NCI-H1048 (cell line): ENCODE results near the gene PROX2.

Source experiments
- DNase-seq: peaks from one replicate; lab custom pipeline; 2025; lab: John Stamatoyannopoulos, UW

The PROX2 gene

GRCh38 chr14:74875204-74875603 lies 741 bp downstream of the PROX2 start:
- DNase-seq, result no peak

DNA sequence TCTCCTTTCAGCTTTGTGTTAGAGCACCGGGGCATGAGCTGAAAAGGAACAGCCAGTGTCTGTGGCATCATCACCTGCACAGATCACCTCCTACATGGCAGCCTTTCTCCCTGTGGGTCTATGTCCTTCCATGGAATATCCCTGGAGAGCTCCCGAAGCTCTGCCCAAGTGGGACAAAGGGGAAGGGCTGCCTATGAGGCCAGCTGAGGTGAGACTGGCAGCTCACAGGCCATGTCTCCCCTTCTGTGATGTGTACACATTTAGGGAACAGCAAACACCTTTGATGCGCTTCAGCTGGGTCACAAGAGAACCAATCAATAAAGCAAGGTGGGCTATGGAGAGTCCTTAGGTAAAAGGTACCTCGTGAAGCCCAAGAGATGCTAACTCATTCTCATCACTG lies 4.1 kb downstream of the PROX2 start:
- DNase-seq, result no peak

DNA sequence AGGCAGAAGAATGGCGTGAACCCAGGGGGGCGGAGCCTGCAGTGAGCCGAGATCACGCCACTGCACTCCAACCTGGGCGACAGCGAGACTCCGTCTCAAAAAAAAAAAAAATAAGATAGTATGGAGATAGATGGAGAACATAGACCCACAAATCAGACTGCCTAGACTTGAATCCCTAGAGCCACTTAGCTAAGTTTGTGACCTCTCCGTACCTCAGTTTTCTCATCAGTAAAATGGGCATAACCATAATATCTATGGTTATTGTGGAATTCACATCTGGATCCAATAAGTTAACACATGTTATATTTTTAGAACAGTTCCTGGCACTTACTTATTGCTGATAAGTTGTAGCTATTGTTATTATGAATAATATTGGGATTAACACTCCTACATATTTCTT lies 7.2 kb downstream of the PROX2 start:
- no peak for DNase-seq

DNA sequence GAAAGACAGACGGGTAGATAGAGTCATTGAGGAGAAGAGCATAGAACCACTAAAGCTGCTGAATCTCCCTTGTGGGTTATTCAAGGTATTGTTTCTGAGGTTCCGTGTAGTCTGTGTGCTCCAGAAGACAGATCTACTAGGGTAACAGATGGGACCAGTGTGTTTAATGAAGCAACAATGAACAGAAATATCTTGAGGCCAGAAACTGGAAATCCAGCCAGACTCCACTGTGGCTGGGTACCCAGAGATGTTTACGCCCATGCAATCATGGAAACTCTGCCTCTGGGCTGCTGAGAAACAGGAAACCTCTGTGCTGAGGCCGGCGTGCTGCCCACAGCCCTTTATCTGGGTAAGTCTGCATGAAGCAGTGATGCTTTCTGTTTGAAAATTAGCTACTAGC lies 8.3 kb downstream of the PROX2 start:
- DNase-seq, result no peak

DNA sequence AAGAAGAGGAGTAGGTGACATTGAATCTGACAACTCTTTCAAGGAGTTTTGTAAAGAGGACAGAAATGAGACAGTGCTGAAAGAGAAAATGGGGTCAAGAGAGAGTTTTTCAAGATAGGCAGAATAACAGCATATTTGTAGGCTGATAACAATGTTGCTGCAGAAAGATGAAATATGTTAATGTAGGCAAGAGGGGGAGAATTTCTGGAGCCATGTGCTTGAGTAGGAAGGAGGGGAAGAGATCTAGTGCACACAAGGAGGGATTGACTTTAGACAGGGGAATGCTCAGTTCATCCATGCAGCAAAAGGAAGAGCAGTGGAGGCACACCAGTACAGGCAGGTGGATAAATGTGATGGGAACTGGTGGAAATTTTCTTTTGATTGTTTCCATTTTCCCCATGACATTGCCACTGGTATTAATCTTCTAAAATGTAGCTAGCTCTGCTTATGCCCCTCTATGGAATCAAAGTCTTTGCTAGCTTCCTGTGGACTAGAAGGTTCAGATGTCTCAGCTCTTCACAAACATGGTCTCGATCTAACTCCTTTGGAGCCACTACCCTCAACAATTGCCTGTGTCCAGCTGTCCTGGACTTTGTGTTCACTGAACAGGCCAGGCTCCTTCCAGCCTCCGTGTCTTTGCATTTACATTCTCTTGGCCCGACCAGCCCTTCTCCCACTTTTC lies 9.1 kb downstream of the PROX2 start:
- DNase-seq, result no peak

DNA sequence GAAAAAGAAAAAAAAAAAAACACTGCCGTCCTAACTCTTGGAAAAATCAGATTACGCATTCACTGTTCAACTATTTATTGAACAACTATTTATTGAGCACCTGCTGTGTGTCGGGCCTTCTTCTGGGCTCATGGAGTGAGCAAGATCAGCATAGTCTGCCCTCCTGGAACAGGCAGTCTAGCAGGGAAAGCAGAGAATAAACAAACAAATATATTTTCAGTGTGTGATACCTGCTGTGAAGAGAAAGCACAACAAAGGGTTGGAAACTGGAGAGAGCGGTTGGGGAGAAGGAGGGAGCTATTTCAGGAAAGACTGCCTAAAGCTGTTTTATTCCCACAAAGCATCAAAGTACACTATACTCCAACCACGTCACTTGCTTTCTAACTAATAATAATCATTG lies 10.8 kb downstream of the PROX2 start:
- DNase-seq, result no peak

DNA sequence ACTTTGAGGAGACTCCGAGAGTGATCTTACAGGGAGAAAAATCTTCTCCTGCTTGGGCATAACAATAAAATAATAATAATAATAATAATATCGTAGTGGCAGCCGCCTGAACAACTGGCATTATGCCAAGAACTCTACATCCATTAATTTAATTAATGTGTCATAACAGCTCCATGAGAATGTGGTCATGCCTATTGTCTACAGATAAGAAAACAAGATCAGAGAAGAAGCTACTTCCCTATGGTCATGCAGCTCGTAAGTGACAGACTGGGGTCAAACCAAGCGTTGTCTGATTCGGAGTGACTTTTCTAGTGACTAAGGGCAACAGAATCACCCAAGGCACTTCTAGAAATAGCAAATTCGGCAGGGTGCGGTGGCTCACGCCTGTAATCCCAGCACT lies 11.7 kb downstream of the PROX2 start:
- DNase-seq, result no peak

DNA sequence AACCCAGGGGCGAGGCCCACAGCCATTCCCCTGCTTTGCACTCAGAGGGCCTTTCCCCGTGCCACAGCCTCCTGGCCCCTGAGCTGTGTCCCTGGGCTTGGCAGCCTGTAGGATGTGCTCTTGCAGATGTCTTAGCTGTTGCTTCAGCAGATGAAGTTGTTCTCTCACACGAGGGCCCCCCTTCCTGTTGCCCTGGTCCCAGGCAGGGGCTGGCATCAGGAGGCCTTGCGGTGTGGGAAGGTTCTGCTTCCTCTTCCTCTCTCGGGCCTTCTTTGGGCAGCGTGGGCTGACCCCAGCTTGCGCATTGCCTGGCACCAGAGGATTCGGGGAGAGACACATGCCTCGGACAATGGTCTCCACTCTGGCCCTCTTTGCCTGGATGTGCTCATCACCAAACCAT lies 12.7 kb downstream of the PROX2 start:
- DNase-seq, result no peak

- DNase-seq, result no peak
Observed at GRCh38 chr14:74861734-74862090, 14.2 kb downstream of the PROX2 start.

DNA sequence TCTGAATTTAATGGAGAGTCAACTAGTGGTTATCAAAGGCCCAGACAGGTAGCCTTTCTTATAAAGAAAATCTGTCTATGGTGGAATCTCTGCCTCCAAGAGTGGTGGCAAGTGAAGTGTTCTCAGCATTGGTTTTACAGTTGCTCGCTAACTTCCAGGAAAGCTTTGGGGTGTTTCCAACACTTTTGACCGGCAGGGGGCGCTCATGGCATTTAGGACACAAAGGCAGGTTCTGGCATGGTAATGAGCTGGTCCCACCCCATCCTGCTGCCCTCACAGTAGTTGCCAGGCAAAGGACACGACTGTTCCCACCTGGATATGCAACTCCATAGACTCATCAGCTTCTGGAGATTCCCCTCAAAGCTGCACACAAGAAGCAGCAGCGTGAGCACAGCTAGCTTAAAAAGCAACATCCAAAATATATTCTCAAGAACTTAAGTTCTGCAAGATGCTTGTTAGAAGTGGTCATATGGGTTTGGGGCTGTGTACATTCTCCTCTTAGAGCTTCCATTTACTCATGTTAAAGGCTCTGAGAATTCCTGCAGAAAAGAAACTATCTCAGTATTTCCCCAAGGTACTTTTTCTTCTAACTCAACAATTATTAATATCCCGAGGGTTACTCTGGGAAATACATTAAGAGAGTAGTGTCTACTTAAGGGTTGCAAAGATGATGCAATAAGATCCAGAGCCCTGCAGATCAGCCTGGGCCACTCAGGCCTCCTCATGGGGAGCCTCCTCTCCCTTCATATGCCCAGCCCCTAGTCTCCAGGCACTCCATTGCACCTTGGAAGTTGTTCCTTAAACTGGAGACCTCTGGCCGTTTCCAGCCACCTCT lies 14.8 kb downstream of the PROX2 start:
- peak; percentile 68 for DNase-seq

DNA sequence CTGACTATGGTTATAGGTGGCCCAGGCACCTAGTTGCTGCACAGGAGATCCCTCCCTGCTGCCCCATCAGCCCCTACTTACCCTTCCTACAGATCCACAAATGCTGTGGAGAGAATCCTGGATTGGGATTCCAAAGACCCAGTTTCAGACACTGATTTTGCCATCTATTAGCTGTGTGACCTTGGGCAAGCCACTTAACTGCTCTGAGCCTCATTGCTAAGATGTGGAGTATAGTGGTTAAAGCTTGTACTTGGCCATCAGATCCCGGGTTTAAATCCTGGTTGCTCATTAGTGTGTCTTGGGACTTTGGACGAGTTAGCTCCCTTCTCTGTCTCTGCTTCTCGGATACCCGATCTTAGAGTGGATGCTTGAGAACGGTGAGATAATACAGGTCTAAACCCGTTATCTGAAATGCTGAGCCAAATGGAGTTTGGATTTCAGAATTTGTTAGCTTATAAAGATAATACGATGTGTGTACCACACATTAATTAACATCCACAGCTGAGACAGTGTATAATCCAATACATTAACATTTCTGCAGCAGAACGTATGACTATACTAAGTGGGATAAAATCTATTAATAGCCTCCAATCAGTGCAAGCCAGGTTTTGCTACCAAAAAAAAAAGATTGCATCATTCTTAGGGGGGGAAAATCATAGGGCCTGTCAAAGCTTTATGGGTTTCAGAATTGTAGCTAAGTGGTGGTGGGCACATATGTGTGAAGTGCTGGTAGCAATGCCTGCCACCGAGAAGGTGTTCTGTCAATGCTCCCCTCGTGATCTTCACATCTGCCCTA lies 16.0 kb downstream of the PROX2 start:
- DNase-seq, result no peak

GRCh38 chr14:74858022-74858421 lies 17.9 kb downstream of the PROX2 start:
- DNase-seq, result no peak

DNA sequence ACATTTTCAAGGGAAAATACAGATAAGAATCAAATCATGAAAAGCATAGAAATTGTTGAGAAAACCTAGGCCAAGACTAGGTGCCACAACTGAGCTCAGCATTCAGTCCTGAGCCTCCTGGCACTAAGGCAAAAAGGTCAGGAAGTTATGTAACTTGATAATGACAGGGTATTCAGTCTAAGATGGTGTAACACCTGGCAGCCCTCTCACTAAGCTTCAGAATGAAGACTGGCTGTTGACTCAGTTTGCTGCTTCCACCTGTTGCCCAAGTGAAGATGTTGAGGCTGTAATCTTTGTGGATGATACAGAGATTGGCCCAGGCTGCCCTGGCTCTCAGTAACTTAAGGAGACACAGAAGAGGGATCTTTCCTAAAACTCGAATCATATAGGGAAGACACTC lies 19.6 kb downstream of the PROX2 start:
- DNase-seq, result no peak

- no peak for DNase-seq
Observed at GRCh38 chr14:74855945-74856344, 20.0 kb downstream of the PROX2 start.

- DNase-seq, result no peak
Observed at GRCh38 chr14:74855021-74855420, 20.9 kb downstream of the PROX2 start.

DNA sequence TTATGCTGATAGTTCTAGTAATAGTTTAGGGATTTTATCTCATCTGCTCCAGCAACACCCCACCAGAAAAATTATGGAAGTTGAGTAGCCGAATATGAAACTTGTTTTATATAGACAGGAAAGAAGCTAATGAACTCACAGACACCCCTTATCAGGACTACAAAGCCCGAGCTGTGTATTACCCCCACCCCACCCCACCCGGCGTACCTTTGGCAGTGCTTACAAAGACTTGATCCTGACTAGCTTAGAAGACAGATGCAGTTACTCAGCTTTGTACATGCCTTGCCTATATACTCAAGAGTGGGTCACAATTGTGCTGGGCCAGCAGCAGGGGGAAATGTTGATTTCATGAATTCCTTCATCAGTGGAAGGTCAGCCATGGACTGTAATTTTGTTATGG lies 22.4 kb downstream of the PROX2 start:
- DNase-seq, result no peak

DNA sequence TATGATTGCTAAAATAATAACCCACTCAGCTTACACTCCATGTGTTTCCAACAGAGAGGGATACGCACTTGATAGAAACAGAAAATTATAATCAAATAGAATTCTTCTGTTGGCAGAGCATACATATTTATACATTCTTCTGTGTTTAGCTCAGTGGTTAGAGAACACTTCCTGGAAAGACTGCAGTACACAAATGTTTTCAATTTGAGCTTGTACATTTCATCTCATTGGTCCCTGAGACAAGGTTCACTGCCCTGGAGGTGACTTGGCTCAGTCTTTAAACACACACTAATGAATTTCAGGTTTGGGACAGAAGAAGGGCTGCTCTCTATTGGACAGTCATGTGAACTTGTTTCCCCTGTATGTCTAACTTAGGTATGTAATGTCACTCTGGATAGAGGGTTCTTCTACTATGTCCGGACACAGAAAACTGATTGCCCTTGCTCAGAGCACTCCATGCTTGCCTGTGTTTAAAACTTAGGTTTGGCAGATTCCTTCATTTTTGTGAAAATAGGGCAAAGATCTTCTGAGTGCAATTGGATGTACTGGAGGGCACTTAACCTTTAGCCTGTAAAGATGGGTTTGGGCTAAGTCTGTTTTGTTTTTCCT lies 22.9 kb downstream of the PROX2 start:
- no peak for DNase-seq

GRCh38 chr14:74848768-74849167 lies 27.2 kb downstream of the PROX2 start:
- no peak for DNase-seq

DNA sequence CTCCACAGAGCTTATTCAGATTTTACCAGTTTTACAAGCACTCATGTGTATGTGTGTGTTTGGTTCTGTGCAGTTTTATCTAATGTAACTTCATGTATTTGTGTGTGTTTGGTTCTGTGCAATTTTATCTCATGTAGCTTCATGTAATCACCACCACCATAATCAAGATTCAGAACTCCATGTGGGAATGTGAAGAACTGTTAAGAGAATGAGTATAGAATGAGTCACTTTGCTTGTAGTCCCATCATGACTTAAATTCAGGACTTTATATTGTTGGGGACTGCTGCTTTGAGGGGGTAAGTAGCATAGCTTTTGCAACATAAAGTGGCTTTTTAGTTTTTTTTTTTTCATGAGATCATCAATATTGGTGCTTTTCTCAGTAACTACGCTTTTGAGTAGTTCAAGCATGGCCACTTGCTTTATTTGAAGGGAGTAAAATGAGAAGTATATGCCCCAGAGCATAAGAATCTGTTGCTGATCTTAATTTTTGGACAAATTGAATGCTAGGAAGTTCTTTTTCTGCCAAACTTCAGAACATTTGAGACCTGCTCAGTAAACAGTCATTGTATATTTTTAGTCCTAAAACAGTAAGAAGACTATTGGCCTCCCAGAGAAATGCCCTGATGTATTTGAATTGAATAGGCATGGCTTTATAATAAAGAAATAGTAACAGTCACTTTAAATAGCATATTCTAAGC lies 28.8 kb downstream of the PROX2 start:
- DNase-seq, result no peak

GRCh38 chr14:74846168-74846567 lies 29.8 kb downstream of the PROX2 start:
- DNase-seq, result no peak

DNA sequence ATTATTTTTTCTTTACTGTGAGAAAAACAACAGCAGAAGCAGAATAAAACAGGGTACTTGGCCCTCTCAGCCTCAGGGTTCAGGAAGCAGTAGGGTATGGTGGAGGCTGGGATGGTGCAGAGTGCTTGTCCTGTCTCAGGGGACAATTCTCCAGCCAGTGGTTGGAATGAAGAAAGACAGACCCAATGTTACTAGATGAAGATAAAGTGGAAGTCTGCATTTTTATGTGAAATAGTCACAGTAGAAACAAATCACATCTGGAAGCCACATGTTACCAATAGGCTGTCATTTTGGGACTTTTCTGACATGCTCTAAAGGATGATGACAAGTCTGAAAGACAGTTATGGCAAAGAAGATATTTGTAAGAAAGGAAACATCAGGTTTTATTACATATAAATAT lies 32.3 kb downstream of the PROX2 start:
- no peak for DNase-seq
